ENCODE data around the gene SMIM22. TPM values are rescaled to one million over a fixed set of nuclear protein-coding genes. Genes with fewer than 3 reads are reported as not detected.

SMIM22 gene
- polyA plus RNA-seq, 2 of the 4 experiments (the other 2 are of a cell fraction): not detected

GRCh38 chr16:4785758-4786433 lies 9.3 kb upstream of the SMIM22 start:
- Histone ChIP-seq H3K27ac (no peak overlapping the region), H3K4me1 (peaks cover 26% of the 10 kb centered on the region), H3K4me3 (no peak overlapping the region), H3K9me3 (no peaks in the 10 kb centered on the region), H3K4me2 (no peak overlapping the region)
- CTCF ChIA-PET: interaction anchor here (0.6 kb wide), 1 partner anchor 29 kb away, joined by 3 read pairs; no protein-coding TSS in a partner anchor
- FAIRE-seq (no peak), ATAC-seq (no peak), DNase-seq (ENCODE audit: low read depth in 1 of 2, low spot score in 1 of 2) (no peak)
- POLR2A ChIA-PET: no interaction called here
- TF ChIP-seq FOSL2 (IDR thresholded peaks at IDR 0.05) (no peak), FOSL2 (CRISPR knock-in tag; IDR thresholded peaks at IDR 0.05) (no peak), PHF8 (IDR thresholded peaks at IDR 0.05; ENCODE audit: borderline replicate concordance, low read depth) (no peak), HMGXB4 (CRISPR knock-in tag; IDR thresholded peaks at IDR 0.05; ENCODE audit: borderline replicate concordance) (no peak), CTCF (IDR thresholded peaks at IDR 0.05) (no peak), MAZ (IDR thresholded peaks at IDR 0.05; ENCODE audit: borderline replicate concordance, low read depth, low read length) (no peak), JUN (IDR thresholded peaks at IDR 0.05) (no peak), KDM1A (IDR thresholded peaks at IDR 0.05; ENCODE audit: low read depth) (no peak), HOXA7 (CRISPR knock-in tag; IDR thresholded peaks at IDR 0.05) (no peak), RAD21 (conservative IDR thresholded peaks at IDR 0.05 in 1 of 2, IDR thresholded peaks at IDR 0.05 in 1 of 2) (no peak), ZC3H11A (IDR thresholded peaks at IDR 0.05) (no peak), POLR2A (IDR thresholded peaks at IDR 0.05; ENCODE audit: low read length) (no peak), CHD4 (IDR thresholded peaks at IDR 0.05; ENCODE audit: borderline replicate concordance) (no peak), TFCP2L1 (CRISPR knock-in tag; IDR thresholded peaks at IDR 0.05) (no peak)
- 85% methylated on average over 23 of the region's 23 CpGs for WGBS (ENCODE audit: missing lambda C conversion rate)

GRCh38 chr16:4787068-4787467 lies 8.1 kb upstream of the SMIM22 start:
- CTCF ChIA-PET: interaction anchor here (1.0 to 1.5 kb wide), 2 partner anchors 8 to 9 kb away, joined by 3 read pairs; partner anchors contain the start of gene SMIM22
- POLR2A ChIA-PET: no interaction called here
- no peak for FAIRE-seq

GRCh38 chr16:4787627-4788482 lies 7.3 kb upstream of the SMIM22 start, which contains the start of gene SEPTIN12:
TSS of gene SEPTIN12 (minus strand) at chr16:4788345. CDS start at chr16:4787645, 700 bp downstream.
- Histone ChIP-seq H3K27ac (peak within 1 kb of the TSS; percentile 49 to 80; a peak in 3 of 6 replicates), H3K4me2 (peak within 1 kb of the TSS; percentile 40; the same call in 2 of the 3 replicates), H3K4me1 (peaks cover 26% of the 10 kb centered on the region), H3K9me3 (no peaks in the 10 kb centered on the region), H3K4me3 (no peak within 1 kb of the TSS)
- DNase-seq (ENCODE audit: low read depth in 1 of 2, low spot score in 1 of 2) (no peak), ATAC-seq (peak; percentile 26 to 36; a peak in 4 of 6 replicates), FAIRE-seq (no peak)
- ChIA-PET CTCF (interaction anchor here (0.5 to 1.5 kb wide), 4 partner anchors 8 to 311 kb away, joined by 3 to 4 read pairs (median 3); partner anchors contain the start of gene SMIM22), POLR2A (no interaction called here)
- WGBS (ENCODE audit: missing lambda C conversion rate): 82% methylated on average over 11 of the region's 14 CpGs
- TF ChIP-seq POLR2A (IDR thresholded peaks at IDR 0.05; ENCODE audit: low read length) (no peak), MYC (IDR thresholded peaks at IDR 0.05; ENCODE audit: borderline replicate concordance, low read length) (no peak), TFCP2L1 (CRISPR knock-in tag; IDR thresholded peaks at IDR 0.05) (no peak), PHF8 (IDR thresholded peaks at IDR 0.05; ENCODE audit: borderline replicate concordance, low read depth) (no peak), BCL3 (IDR thresholded peaks at IDR 0.05) (no peak), HES2 (IDR thresholded peaks at IDR 0.05) (no peak), CBX8 (IDR thresholded peaks at IDR 0.05) (no peak), SREBF2 (IDR thresholded peaks at IDR 0.05) (no peak), KDM1A (IDR thresholded peaks at IDR 0.05; ENCODE audit: low read depth) (no peak), RARB (CRISPR knock-in tag; IDR thresholded peaks at IDR 0.05) (no peak), E2F6 (IDR thresholded peaks at IDR 0.05; ENCODE audit: borderline replicate concordance, low read depth) (no peak), ZC3H11A (IDR thresholded peaks at IDR 0.05) (no peak), EHF (CRISPR knock-in tag; IDR thresholded peaks at IDR 0.05) (no peak), HEYL (CRISPR knock-in tag; IDR thresholded peaks at IDR 0.05) (no peak), ZSCAN20 (CRISPR knock-in tag; IDR thresholded peaks at IDR 0.05) (no peak), BHLHE40 (IDR thresholded peaks at IDR 0.05; ENCODE audit: low read depth, low read length) (no peak)

More at GRCh38 chr16:4787068-4787467, 8.1 kb upstream of the SMIM22 start:
- no peak overlapping the region for H3K4me3 ChIP-seq
- peak overlapping the region; percentile 49 to 80; a peak in 3 of 6 replicates for H3K27ac ChIP-seq
- H3K4me1 ChIP-seq: peaks cover 26% of the 10 kb centered on the region
- H3K9me3 ChIP-seq: no peaks in the 10 kb centered on the region
- 90% methylated on average over 8 of the region's 8 CpGs for WGBS (ENCODE audit: missing lambda C conversion rate)
- ATAC-seq (no peak), DNase-seq (ENCODE audit: low read depth in 1 of 2, low spot score in 1 of 2) (no peak)
- H3K4me2 ChIP-seq: 0 out of 3 replicates have a peak overlapping the region, but pooled peaks have one; percentile 1
- TF ChIP-seq NFE2L2 (conservative IDR thresholded peaks at IDR 0.05; ENCODE audit: low read length) (peak; percentile 88), MAFK (IDR thresholded peaks at IDR 0.05; ENCODE audit: partially characterized antibody) (peak; percentile 97), ZNF302 (CRISPR knock-in tag; IDR thresholded peaks at IDR 0.05) (no peak)
